Measurements from ENCODE around the gene RPTOR. TPM values are rescaled to one million over a fixed set of nuclear protein-coding genes. Genes with fewer than 3 reads are reported as not detected.

RPTOR gene
- total and polyA plus RNA-seq, 12 donors = 7.9 to 30.3 (median 25.6) TPM

GRCh38 chr17:80729016-80729415 is 184.4 kb downstream of the RPTOR start:
- intact Hi-C loops (cut with DNase I) = no loop called here
- DNase-seq = no peak
- Histone ChIP-seq H3K4me3 (no peak overlapping the region), H3K4me1 (peaks cover 0 to 25% (median 9%) of the 10 kb centered on the region in 9 donors), H3K27me3 (no peaks in the 10 kb centered on the region), H3K36me3 (peaks cover 0 to 14% (median 0%) of the 10 kb centered on the region in 9 donors), H3K9me3 (no peaks in the 10 kb centered on the region), H3K27ac (no peak overlapping the region)
- WGBS, 2 donors = 82 to 92% methylated on average over 7 of the region's 7 CpGs
- no peak for TF ChIP-seq CTCF (IDR thresholded peaks at IDR 0.05)
- no peak for ATAC-seq

- ATAC-seq (no peak), DNase-seq (no peak)
- Histone ChIP-seq H3K27ac (no peak overlapping the region), H3K4me1 (peaks cover 0 to 21% (median 9%) of the 10 kb centered on the region in 9 donors), H3K36me3 (peaks cover 0 to 20% (median 0%) of the 10 kb centered on the region in 9 donors), H3K9me3 (no peaks in the 10 kb centered on the region), H3K4me3 (no peak overlapping the region), H3K27me3 (no peaks in the 10 kb centered on the region)
- intact Hi-C loops (cut with DNase I) = no loop called here
- TF ChIP-seq CTCF (IDR thresholded peaks at IDR 0.05) = no peak
- WGBS, 2 donors = 88 to 96% methylated on average over 10 of the region's 10 CpGs
Observed at GRCh38 chr17:80729761-80730160, 185.1 kb downstream of the RPTOR start.

- no peaks in the 10 kb centered on the region for H3K27me3 ChIP-seq
- peak overlapping the region in 1 of 10 donors; percentile 14 for H3K27ac ChIP-seq
- WGBS, 2 donors = 98 to 99% methylated on average over 6 of the region's 6 CpGs
- DNase-seq = no peak
- no peak overlapping the region for H3K4me3 ChIP-seq
- no peaks in the 10 kb centered on the region for H3K9me3 ChIP-seq
- no peak for ATAC-seq
- TF ChIP-seq CTCF (IDR thresholded peaks at IDR 0.05) = no peak
- peaks cover 0 to 20% (median 0%) of the 10 kb centered on the region in 9 donors for H3K36me3 ChIP-seq
- H3K4me1 ChIP-seq = peaks cover 0 to 16% (median 5%) of the 10 kb centered on the region in 9 donors
- intact Hi-C loops (cut with DNase I) = no loop called here
Observed at GRCh38 chr17:80730739-80731138, 186.1 kb downstream of the RPTOR start.

- no peak for TF ChIP-seq CTCF (IDR thresholded peaks at IDR 0.05)
- H3K27me3 ChIP-seq = no peaks in the 10 kb centered on the region
- H3K27ac ChIP-seq = no peak overlapping the region
- no peak overlapping the region for H3K4me3 ChIP-seq
- DNase-seq (no peak), ATAC-seq (no peak)
- peaks cover 0 to 20% (median 0%) of the 10 kb centered on the region in 9 donors for H3K36me3 ChIP-seq
- 85 to 98% methylated on average over 7 of the region's 7 CpGs for whole genome bisulfite sequencing, 2 donors
- no peaks in the 10 kb centered on the region for H3K9me3 ChIP-seq
- intact Hi-C loops (cut with DNase I) = no loop called here
- peaks cover 0 to 10% (median 0%) of the 10 kb centered on the region in 9 donors for H3K4me1 ChIP-seq
Observed at GRCh38 chr17:80731323-80731722, 186.7 kb downstream of the RPTOR start.
